H7 (cell line): ENCODE measurements around the gene HOMER3. TPM values are rescaled to one million over a fixed set of nuclear protein-coding genes. Genes with fewer than 3 reads are reported as not detected.

Experiments used
- DNase-seq: peaks from one replicate; pipeline ENCODE4 v3.0.0; 2012
- H3K27me3 ChIP-seq: 2 replicates; pipeline ENCODE4 v1.6.0; 2011; ENCODE audit warnings: mild to moderate bottlenecking, low read length; ENCODE audit not compliant: control insufficient read depth, insufficient read depth
- H3K36me3 ChIP-seq: replicated peaks from 2 replicates; pipeline ENCODE4 v1.5.1; 2011; ENCODE audit warnings: low read length; ENCODE audit not compliant: control insufficient read depth, insufficient read depth
- H3K4me3 ChIP-seq: 2 replicates; pipeline ENCODE4 v1.5.1; 2011; ENCODE audit warnings: low read depth, mild to moderate bottlenecking, control low read depth, low read length, moderate library complexity; ENCODE audit not compliant: insufficient read depth
- total RNA-seq: library from RNA; depleted of rRNA; stranded (reverse); fragments of >200 nt; shearing (Covaris generic); gene quantifications from 2 replicates; pipeline ENCODE4 v1.2.3, GENCODE V29; 2014

Gene HOMER3
- total RNA-seq, 1 experiment from 2014 or later = 25.1 TPM

DNA sequence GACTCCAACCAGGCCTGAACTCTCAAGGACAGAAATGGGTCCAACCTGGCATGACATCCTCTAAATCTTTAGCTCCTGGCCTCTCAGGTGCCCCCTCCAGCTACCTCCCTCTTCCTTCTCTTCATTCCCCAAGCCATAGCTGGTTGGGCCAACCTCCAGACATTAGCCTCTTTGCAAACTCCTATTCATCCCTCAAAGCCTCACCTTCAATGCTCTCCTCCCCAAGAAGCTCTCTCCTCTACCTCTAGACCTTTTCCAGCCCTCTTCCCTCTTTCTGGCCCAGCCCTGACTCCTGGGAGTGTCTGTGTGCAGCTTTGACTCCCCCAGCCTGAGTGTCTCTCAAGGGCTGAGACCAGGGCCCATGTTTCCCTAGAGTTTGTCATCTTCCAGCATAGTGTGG is 5.3 kb upstream of the HOMER3 start:
- Histone ChIP-seq H3K36me3 (no peaks in the 10 kb centered on the region; the same call in 1 of the 2 replicates), H3K27me3 (no peaks in the 10 kb centered on the region; the same call in none of the 2 replicates), H3K4me3 (no peak overlapping the region)
- no peak for DNase-seq

DNA sequence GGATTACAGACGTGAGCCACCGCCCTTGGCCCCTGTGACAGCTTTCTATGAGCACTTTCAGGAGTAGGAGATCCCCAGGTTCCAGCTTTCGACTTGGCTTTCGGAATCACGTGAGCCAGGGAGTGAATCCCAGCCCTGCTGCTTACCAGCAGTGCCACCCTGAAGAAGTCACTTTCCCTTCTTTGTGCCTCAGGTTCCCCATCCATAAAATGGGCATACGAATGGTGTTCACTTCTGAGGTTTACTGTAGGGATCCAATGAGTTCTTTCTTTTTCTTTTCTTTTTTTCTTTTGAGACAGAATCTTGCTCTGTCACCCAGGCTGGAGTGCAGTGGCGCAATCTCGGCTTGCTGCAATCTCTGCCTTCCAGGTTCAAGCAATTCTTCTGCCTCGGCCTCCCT is 4.3 kb upstream of the HOMER3 start:
- DNase-seq = no peak
- no peak overlapping the region for H3K4me3 ChIP-seq

DNA sequence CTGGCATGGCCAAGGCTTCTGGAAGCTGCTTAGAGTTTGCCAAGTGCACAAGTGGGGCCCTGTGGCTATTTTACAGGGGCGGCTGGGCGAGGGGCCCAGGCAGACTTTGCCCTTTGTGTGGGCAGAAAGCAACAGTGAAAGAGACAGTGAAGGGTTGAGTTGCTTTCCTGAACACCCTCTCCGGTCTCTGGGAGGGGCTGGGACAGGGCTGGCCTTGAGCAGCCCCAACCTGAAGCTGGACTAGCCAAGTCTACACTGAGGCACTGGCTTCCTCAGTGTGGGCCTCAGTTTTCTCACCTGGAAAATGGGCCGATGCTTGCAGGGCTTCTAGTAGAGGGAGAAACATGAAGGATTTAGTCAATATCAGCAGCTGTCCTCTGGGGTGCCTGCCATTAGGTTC is 2.4 kb upstream of the HOMER3 start:
- Histone ChIP-seq H3K4me3 (no peak overlapping the region), H3K36me3 (peaks cover under 1% of the 10 kb centered on the region; the same call in 1 of the 2 replicates), H3K27me3 (peaks cover 7% of the 10 kb centered on the region)
- DNase-seq = no peak

More for the DNA sequence above, 4.3 kb upstream of the HOMER3 start:
- Histone ChIP-seq H3K36me3 (no peaks in the 10 kb centered on the region; the same call in 1 of the 2 replicates), H3K27me3 (peaks cover 5% of the 10 kb centered on the region)

DNA sequence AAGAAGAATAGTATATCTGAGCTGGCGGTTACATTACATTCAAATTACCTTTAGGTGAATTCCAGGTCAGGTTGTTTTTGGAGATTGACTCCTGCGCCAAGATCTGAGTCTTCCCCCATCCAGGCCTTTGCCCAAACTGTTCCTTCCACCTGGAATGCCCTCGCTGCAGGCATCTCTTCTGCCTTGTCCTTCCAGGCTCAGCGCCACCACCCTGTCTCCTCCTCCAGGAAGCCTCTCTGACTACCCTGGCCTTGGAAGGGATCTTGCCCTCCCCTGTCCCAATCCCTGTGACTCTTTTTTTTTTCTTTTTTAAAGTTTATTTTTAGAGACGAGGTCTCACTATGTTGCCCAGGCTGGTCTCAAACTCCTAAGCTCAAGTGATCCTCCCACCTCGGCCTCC is 1.7 kb upstream of the HOMER3 start:
- DNase-seq = no peak
- no peak overlapping the region for H3K4me3 ChIP-seq

DNA sequence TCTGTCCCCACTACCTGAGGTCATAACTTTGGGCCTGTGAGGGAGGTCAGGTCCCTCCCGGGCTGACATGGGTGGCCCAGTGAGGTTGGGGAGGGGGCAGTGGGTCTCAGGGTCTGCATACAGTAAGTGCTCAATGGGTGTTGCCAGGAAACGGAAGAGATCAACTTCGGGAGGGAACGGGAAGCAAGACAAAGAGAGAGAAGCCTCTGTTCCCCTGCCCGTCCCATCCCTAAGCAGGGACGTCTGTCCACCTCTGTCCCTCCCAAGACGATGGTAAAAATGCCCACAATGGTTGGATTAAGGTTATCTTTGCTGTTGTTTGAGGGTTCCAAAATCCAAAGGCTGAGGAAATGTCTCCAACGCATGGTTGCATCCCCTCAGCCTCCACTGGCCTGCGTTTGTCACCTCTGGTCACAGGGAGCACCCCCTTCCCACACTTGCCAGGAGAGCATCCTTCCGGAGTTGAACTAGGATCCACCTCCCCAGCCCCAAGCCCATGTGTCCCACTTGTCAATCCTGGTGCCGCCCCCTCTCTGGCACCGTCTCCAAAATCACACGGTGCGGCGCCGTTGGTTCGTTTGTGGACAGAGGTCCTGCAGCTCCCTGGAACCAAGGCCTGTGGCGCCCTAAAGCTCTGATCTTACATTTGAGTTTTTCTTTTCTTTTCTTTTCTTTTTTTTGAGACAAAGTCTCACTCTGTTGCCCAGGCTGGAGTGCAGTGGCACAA is 774 bp upstream of the HOMER3 start:
- Histone ChIP-seq H3K36me3 (peaks cover 2% of the 10 kb centered on the region), H3K27me3 (peaks cover 7% of the 10 kb centered on the region), H3K4me3 (peak overlapping the region; percentile 22)
- no peak for DNase-seq

More for the DNA sequence above, 1.7 kb upstream of the HOMER3 start:
- Histone ChIP-seq H3K27me3 (peaks cover 7% of the 10 kb centered on the region), H3K36me3 (peaks cover 2% of the 10 kb centered on the region)

DNA sequence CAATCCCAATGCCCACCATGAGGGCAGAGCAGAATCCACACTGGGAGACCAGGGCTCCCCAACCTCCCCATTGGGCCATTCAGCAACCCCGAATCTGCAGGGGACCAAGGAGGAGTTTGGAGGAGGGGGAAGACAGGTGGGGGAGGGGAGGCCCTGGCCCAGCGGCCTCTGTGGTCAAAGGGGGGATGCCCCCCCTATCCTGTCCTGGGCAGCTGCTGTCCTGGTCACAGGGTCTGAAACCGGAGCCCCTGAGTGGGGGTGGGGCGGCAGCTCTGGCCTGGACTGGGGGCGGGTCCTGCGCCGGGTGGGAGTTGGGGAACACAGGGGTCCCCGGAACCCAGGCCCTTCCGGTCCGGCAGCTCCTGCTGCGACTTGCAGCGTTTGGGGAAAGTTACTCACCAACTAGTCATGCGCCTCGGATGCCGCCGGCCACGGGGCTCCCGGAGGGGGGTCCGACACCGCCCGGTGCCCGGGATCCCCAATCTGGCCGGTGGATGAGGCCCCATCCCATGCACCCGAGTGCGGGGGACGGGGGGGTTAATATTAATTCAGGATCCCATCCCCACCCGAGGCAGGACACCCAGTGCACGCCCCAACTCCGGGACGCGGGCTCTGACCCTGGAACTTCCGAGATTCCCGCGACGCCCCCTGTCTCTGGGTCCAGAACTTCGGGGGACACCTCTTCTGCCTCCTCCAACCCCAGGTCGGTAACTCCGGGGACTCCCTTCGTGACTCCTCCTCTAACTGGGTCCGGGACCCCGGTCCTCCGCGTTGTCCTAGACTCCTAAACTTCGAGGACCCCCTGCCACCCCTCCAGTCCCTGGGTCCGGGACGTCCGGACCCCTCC is 872 bp downstream of the HOMER3 start:
- H3K27me3 ChIP-seq = peaks cover 7% of the 10 kb centered on the region
- DNase-seq = peak; percentile 96
- H3K4me3 ChIP-seq = peak overlapping the region; percentile 72
- peaks cover 2% of the 10 kb centered on the region for H3K36me3 ChIP-seq

DNA sequence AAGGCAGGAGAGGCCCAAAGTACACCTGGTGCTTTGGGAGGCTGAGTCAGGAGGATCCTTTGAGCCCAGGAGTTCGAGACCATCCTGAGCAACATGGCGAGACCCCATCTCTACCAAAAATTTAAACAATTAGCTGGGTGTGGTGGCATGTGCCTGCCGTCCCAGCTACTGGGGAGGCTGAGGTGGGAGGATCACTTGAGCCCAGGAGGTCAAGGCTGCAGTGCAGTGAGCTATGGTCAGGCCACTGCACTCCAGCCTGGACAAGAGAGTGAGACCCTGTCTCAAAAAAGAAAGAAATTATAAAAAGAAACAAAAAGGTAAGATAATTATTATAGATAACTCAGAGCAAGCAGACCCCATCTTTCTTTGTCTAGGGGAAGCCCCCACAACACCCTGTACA is 1.9 kb downstream of the HOMER3 start:
- Histone ChIP-seq H3K36me3 (peaks cover 2% of the 10 kb centered on the region), H3K27me3 (peaks cover 7% of the 10 kb centered on the region; the same call in 1 of the 2 replicates), H3K4me3 (no peak overlapping the region)
- DNase-seq = no peak

DNA sequence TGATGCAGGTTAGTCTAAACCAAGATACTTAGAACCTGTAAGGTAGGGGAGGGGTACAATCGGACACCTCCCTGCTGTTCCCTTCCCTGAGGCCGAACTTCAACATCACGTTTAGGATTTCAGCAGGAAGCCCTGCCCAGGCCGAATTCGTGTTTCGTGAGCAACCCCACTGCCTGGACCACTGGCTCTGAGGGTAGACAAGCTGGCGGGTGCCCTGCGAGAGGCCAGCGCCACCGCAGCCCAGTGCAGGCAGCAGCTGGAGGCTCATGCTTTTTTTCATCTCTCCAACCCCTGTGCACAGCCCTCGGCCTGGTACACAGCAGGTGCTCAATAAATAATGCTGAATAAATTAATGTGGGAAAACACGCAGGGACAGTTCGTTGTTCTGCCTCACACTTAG is 7.7 kb downstream of the HOMER3 start:
- Histone ChIP-seq H3K27me3 (no peaks in the 10 kb centered on the region; the same call in 1 of the 2 replicates), H3K4me3 (no peak overlapping the region), H3K36me3 (peaks cover under 1% of the 10 kb centered on the region)
- DNase-seq = no peak

DNA sequence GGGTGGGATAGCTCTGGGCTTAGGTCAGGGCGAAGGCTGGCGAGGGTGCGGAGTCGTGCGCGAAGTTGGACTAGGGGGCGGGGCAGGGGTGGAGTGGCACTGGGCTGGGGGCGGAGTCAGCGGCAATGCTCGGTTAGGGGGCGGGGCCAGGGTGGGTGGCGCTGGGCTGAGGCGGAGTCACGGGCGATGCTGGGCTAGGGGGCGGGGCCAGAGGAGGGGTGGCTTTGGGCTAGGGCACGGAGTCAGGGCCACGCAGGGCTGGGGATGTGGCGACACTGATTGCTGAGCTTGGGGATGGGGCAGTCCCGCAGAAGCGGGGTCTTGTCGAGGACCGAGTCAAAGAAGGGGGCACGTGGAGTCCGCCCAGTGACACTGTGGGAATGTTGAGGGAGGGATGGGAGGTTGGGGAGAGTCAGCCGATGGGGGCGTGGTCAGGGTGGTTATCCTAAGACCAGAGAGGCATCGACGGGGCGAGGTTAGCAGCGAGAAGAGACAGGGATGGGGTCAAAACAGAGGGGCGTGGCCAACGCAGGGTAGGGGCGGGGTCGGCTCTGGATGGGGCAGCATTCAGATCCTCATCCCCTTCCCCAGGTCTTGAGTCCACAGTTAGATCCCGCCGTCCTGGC is 8.7 kb downstream of the HOMER3 start:
- Histone ChIP-seq H3K36me3 (no peaks in the 10 kb centered on the region; the same call in none of the 2 replicates), H3K27me3 (no peaks in the 10 kb centered on the region; the same call in 1 of the 2 replicates), H3K4me3 (peak overlapping the region; percentile 49)
- DNase-seq = peak; percentile 99

DNA sequence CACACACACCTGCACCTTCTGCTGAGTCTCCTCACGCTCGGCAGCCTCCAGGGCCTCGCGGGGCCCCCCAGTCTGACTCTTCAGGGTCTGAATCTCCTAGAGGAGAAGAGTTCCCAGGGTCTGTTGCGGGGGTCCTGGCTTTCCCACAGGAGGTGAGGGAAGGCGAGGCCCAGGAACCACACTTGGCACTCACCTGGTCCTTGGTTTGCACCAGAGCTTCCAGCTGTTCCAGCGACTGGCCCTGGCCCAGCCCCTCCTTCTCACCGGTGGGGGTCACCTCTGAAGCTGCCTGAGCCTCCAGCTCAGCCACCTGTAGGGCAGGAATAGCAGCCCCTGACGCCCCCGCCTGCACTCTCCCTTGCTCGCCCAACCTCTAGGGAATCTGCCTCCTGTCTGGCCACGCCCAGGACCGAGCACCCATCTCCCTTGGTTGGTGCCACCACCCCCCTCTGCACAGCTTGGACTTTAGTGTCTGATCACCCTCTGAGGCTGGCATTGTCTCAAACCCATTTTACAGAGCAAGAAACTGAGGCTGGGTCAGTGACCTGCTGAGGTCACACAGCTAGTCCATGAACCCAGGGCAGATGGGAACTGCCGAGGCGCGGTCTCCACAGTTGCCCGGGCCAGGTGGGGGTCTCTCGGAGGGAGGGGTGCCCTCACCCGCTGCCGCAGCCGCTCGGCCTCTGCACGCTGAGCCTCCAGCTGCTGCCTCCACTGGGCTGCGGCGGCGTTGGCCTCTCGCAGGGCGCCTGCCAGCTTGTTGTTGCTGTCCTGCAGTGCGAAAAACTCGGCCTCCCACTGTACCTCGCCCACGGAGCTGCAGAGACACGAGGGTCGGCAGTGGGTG is 9.5 kb downstream of the HOMER3 start:
- Histone ChIP-seq H3K36me3 (no peaks in the 10 kb centered on the region; the same call in none of the 2 replicates), H3K4me3 (peak overlapping the region; percentile 10; the same call in 1 of the 2 replicates), H3K27me3 (no peaks in the 10 kb centered on the region; the same call in 1 of the 2 replicates)
- DNase-seq = no peak

DNA sequence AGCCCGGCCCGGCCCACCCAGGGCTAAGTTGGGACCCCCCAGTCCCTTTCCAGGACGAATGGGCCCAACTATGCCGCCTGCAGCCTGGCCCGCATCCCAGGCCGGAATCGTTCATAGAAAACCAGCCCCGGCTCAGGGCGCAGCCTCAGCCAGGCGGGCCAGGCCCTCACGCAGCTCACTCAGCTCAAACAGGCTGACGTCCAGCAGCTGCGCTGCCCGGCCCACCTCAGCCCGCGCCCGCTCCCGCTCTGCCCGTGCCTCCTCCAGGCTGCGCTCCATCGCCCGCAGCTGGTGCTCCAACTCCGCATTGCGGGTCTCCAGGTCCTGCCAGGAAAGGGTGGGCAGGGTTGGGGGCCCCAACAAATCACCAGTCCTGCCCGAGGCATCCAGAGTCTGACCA is 11.7 kb downstream of the HOMER3 start:
- no peaks in the 10 kb centered on the region; the same call in 1 of the 2 replicates for H3K27me3 ChIP-seq
- H3K4me3 ChIP-seq = no peak overlapping the region
- H3K36me3 ChIP-seq = peaks cover 8% of the 10 kb centered on the region
- DNase-seq = no peak

DNA sequence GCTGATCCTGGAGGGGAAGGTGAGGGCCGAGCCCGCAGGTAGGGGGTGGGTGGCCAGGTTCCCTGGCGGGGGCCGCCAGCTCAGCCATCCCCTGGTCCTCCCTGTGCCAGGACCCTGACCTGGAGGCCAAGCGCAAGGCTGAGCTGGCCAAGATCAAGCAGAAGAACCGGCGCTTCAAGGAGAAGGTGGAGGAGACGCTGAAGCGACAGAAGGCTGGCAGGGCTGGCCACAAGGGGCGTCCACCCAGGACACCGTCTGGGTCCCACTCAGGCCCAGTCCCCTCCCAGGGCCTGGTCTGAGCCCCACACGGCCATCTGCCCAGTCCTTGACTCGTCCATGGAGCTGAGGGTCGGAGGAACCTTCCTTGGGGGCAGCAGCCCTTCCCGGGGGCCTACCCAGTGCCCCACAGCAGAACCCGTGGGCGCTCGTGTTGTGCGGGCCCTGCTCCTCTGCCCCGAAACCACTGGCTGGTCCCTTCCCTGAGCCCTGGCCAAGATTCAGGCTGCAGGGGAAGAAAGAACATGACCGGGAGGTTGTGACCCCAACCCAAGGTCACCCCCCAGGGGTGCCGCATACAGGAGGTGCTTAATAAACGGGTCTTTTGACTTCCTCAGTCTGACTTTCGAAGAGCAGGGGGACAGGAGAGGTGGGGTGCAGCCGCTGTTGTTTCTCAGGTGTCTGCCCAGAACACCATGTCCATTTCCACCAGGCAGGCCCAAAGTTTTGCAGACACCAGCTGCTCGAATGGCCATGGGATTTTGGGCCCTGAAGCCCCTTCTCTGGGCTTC is 12.8 kb downstream of the HOMER3 start:
- no peak for DNase-seq
- no peaks in the 10 kb centered on the region; the same call in 1 of the 2 replicates for H3K27me3 ChIP-seq
- H3K4me3 ChIP-seq = no peak overlapping the region
- H3K36me3 ChIP-seq = peaks cover 12% of the 10 kb centered on the region

DNA sequence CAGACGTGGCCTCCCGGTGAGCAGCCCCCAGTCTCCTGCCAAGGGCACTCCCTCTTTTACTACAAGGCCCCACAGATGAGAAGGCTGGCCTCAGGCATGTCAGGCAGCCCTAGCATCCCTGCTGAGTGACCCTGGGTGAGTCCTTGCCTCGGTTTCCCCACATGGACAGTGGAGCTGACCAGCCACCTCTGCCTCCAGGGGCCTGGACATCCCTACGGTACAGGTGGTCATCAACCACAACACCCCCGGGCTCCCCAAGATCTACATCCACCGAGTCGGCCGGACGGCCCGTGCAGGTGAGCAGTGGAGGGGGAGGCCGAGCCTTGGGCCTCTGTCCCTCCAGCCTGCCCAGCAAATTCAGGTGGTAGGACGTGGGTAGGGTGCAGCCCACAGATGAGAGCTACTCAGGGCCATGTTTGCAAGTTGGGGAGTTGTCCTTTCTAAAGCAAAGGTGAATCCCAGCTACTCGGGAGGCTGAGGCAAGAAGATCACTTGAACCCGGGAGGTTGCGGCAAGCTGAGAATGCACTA is 16.3 kb downstream of the HOMER3 start:
- Histone ChIP-seq H3K27me3 (no peaks in the 10 kb centered on the region), H3K36me3 (peaks cover 15% of the 10 kb centered on the region), H3K4me3 (no peak overlapping the region)
- DNase-seq = no peak
